Ishikawa (cell line): Measurements from ENCODE around the gene PCBP3.

Source experiments
- CEBPB ChIP-seq: IDR thresholded peaks from 2 replicates; pipeline ENCODE4 v1.6.1; 2012
- EP300 ChIP-seq: IDR thresholded peaks from 2 replicates; pipeline ENCODE4 v1.6.1; 2012; ENCODE audit warnings: borderline replicate concordance
- REST ChIP-seq: IDR thresholded peaks from 2 replicates; pipeline ENCODE4 v1.6.1; 2012; ENCODE audit warnings: low read depth, mild to moderate bottlenecking
- TAF1 ChIP-seq: IDR thresholded peaks from 2 replicates; pipeline ENCODE4 v1.6.1; 2012; ENCODE audit warnings: low read depth, mild to moderate bottlenecking

GRCh38 chr21:45695086-45695485 is 51.6 kb downstream of the PCBP3 start:
- TF ChIP-seq REST (no peak), TAF1 (no peak), CEBPB (no peak), EP300 (no peak)
